Skin of body (tissue), 2 donors: Measurements from ENCODE around the gene DBH. TPM values are rescaled to one million over a fixed set of nuclear protein-coding genes. Genes with fewer than 3 reads are reported as not detected.

Source experiments
- DNase-seq: peaks from one replicate; lab custom pipeline; 2025; lab: John Stamatoyannopoulos, UW
- total RNA-seq: library from RNA; depleted of rRNA; stranded (reverse); fragments of >200 nt; gene quantifications from one replicate; pipeline ENCODE4 v1.2.3, GENCODE V29; 2014

The DBH gene
- total RNA-seq, 1 donor from 2014 or later: under 0.01 TPM

DNA sequence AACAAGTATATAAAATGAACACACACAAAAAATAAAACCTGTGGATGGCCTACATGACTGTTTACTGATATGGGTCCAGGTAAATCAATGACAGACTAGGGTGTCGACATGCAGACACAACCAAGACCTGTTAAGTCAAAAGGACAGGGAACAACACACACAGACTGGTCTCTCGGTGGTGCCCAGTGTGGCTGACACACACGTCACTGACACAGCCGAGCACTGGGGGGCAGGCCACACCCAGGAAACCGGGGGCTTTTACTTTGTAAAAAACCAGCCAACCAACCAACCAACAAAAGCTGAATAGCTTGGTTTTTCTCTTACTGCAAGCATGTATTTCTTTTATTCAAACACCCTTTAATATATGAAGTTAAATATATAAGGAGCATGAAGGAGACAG lies 31.9 kb upstream of the DBH start:
- DNase-seq: no peak

- no peak for DNase-seq
Observed at GRCh38 chr9:133604856-133605255, 31.3 kb upstream of the DBH start.

DNA sequence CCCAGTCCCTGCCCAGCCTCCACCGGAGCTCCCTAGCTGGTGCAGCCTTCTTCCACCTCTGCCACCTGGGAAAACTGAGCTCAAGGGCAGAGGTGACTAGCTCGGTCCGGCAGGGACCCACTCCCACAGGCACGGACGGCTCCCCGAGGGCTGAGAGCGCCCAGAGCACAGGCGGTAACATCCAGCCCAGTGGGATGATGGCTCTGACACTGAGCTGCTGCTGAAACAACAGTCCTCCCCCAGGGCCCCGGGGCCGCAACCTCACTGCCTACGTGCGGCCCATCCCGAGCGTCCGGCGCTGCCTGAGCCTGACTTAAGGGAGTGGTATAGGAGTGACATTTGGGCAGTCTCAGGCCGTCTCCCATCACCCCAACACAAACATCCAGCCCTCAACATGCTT lies 30.7 kb upstream of the DBH start:
- DNase-seq: no peak

DNA sequence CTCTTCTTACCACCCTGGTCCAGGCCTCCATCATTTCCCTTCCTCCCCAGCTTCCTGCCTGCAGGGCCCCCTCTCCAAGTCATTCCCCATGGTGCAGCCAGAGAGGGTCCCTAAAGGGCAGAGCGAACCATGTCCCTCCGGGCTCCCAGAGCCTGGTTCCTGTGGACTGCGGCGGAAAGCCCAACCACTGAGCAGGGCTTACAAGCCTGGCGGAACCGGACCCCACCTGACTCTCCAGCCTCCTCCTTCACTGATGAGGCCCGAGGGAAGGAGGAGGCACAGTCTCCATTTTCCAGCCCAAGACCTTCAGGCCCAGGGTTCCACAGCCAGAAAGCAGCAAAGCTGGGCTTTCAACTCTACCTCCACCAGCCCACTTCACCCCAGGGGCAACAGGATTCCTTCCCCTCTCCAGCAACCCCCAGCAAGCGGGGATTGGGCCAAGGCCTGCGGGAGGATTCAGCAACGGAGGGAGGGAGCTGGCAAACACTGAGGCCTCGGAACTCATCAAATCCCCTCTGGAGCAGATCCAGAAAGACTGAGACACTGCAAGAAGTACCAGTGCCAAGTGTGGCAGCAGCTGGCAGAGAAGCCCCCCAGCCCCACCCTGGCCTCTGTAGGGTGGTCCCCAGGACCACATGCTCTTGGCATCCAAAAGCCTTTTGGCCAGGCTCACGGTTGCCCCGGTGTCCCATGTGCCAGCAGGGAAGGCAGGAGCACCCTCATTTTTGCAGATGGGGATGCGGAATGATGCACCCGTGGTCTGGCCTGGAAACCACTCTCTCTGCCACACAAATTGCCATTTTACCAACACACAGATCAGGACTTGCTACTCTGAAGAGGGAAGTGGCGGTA lies 30.1 kb upstream of the DBH start:
- DNase-seq: no peak

DNA sequence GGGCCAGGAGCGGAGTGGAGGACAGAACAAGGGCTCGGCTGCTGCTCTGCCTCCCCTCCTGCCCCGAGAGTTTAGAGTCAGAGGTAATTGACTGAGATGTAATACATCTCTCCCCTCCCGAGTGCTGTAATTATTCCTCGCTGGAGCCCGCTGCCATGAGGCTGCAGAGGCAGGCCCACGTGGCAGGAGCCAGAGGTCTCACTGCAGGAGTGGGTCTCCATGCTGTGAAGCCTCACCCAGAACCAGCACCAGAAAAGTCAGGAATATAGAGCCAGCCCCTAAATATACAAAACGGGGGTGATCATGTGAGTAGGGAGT lies 29.5 kb upstream of the DBH start:
- no peak for DNase-seq

- no peak for DNase-seq
Observed at GRCh38 chr9:133607381-133607780, 28.8 kb upstream of the DBH start.

DNA sequence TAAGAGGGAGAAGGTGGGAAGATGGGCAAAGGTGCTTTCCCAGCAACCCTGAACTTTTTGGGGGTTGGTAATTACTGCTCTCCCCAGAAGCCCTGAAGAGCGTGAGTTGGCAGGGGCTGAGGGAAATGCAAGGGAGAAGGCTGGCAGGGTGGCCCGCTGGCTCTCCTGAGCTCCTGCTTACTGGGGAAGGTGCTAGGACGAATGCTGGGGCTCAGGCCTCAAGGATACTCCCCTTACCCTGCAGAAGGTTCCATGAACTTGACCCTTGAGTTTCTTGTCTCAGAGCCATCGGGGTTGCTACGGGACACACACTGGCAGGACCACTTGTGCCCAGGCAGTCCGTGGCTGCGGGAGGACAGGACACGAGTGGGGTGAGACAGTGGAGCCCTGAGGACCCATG lies 28.2 kb upstream of the DBH start:
- no peak for DNase-seq

- DNase-seq: no peak
Observed at GRCh38 chr9:133608382-133608781, 27.8 kb upstream of the DBH start.

GRCh38 chr9:133608889-133609288 lies 27.3 kb upstream of the DBH start:
- DNase-seq: no peak

DNA sequence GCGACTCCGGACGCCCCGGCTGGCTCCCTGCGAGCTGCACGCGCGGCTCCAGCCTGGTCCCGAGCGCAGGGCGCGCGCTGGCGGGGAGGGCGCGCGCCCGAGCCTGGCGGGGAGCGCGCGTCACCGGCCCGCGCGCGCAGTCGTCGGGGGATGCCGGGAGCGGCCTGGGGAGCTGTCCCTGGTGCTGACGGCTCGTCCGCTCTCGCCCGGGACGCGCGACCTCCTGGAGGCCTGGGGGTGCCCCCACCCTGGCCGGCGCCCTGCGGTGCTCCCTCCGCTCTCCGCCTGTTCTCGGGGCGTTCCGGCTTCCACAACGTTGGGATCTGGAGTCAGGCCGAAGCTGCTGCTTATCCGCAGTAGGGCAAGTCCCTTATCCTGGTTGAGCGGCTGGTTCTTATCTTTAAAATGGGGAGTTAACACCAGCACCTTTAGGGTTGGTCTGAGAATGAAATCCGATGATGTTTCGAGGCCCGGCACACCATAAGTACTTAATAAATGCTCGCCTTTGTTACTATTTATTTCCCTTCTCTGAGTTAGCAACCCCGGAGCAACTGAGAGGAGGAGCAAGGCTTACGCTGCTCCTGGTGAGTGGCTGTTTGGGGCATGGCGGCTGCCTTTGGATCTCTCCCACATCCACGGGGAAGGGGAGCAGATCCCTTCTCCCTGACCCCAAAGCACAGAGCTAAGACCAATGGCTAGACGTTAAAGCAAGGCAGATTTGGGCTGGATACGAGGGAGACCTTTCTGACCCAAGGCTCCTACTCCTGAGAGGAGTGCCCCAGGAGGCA lies 26.7 kb upstream of the DBH start, which contains the start of gene FAM163B:
Gene FAM163B, minus strand, starts transcription at position 79 of the 788 bp plus-strand sequence. CDS start 29,166 bp downstream, outside the sequence.
- peak; percentile 21 for DNase-seq

GRCh38 chr9:133610845-133611244 lies 25.3 kb upstream of the DBH start:
- no peak for DNase-seq

DNA sequence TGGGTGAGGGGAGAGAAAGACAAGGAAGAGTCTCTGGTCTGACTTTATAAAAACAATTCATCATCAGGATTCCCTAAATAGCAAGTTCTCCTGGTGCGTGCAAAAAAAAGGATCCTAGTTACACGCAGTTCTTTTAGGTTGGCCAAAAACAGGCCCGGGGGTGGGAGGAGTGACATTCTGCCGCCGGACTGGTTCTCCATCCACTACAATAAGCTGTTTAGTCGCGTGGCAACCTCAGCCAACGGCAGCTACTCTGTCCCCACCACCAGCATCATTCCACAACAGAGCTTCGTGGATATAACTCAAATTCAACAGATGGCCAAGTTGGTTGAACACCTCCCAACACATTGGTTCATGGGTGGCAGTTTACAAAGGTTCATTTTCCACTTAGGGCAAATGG lies 24.1 kb upstream of the DBH start:
- DNase-seq: no peak

DNA sequence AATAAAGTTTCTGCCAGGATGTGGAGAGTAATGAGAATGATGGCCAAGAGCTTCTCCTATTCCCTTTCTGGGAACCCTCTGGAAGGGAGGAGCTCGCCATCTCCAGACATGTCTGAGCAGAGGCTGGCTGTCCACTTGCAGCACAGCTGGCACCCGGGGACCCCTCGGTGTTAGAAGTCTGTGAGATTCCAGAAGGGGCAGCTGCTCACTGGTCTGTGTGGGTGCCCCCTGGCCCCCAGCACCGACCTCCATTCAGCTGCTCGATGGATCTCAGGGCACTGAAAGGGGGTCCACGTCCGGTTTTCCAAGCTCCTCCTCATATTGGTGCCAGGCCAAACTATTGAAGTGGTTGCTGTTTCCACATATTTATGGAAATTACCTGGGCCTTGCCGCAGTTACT lies 23.3 kb upstream of the DBH start:
- DNase-seq: no peak

GRCh38 chr9:133613432-133613831 lies 22.7 kb upstream of the DBH start:
- DNase-seq: no peak

DNA sequence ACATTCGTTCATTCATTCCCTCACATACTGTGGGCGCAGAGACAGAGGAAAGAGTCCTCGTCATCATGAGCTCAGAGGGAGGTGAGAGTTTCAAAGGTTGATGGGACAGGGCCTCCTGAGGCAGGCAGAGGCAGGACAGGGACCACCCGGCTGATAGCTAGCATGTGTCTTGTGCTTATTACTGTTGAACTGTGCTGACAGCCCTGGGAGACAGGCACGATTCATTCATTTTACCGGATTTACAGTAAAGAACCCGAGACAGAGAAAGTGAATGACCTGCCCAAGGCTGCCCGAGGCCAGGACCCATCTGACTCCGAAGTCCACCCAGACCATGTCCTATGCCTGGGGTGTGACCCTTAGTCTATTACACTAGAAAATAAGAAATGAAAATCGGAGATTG lies 22.1 kb upstream of the DBH start:
- DNase-seq: no peak

DNA sequence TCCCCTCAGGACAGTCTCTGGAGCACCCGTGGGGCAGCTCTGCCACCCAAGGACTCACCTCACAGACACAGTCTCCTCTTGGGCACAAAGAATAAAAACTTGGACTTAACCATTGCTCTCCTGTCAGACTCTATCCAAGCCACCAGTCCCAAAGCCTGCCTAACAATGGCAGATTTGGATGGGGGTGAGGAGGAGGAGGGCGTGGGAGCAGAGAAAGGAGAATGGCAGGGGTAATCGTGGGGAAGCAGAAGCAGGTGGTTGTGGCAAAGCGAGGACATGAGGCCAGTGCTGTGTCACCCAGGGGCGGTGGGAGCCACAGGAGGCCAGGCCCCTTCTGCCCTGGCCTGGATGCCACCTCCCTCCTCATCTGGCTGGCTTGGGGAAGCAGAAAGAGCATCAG lies 21.5 kb upstream of the DBH start:
- DNase-seq: no peak

GRCh38 chr9:133615186-133615585 lies 21.0 kb upstream of the DBH start:
- no peak for DNase-seq

DNA sequence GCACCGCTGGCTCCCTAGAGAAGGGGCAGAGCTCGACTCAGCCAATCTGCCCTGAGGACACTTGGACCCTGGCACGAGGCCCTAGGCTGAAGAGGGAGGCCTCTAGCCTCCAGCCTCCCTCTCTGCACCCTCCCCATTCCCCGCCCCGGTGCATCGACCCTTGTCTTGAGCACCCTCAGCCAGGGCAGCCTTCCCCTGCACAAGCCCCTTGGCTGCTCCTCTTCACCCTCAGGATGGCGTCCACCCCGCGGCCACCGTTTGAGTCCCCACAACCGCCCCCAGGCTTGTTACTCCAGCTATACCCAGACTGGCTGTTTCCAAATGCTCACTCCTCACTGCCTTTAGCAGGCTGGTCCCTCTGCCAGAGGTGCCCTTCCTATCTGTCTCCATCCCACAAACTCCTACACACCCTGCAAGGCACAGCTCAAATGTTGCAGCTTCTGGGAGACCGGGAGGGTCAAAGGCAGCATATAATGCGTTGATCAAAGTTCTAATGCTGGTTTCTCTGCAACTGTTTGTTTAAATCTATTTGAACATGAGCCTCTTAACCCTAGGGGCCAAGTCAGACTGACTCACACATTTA lies 20.5 kb upstream of the DBH start:
- DNase-seq: no peak

DNA sequence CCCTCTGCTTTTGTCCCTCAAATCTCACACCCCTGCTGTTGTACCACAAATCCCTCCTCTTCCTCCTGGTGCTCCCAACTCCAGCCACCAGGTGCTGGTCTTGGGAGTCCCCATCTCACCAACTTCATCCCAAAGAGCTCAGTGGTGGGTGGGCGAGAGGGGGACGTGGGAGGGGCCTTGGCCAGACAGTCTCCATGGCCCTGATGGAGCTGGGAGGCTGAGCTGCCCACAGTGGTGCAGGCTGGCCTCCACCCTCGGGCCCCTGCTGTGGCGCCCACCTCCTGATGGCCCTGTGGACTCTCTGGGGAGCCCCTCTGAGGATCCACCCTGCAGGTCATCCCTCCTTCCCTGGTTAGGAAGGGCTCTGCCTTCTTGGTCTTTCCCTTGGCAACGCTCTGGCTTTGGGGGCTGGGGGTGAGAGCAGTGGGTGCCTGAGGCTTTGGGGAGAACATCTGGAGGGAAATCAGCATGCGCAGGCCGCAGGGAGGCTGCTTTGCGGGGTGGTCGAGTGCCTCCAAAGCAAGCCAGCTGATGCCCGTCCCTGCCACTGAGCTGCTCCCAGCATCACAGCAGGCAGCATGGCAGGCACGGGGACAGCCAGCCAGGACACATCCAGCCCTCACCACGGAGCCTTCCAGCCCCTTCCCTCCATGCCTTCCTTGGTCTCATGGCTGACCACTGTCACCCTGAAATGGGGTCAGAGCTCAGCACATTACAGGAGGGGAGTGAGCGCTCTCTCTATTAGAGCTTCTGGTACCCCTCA lies 19.3 kb upstream of the DBH start:
- no peak for DNase-seq

DNA sequence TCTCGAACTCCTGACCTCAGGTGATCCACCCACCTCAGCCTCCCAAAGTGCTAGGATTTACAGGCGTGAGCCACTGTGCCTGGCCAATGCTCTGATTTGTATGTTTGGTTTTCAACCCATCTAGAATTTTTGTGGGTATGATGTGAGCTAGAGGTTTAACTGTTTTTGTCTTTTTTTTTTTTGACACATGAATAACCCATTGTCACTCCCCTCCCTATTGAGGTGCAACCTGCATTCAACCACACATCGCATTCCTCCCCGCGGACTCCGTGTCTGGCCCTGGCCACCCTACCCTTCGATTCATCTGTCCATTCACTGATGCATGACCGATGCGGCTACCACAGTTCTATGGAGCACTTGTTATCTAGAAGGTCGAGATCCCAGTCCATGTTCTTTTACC lies 17.4 kb upstream of the DBH start:
- DNase-seq: no peak

GRCh38 chr9:133619791-133620190 lies 16.4 kb upstream of the DBH start:
- DNase-seq: no peak
